HG03558 (cell line): ENCODE measurements around the gene OPN3.

Experiments used
- ATAC-seq: cut with Tn5 transposase; IDR thresholded peaks from one replicate; pipeline ENCODE4 v1.9.1; 2021; ENCODE audit warnings: moderate number of reproducible peaks; ENCODE audit not compliant: unreplicated experiment; ENCODE audit errors: extremely low read depth

OPN3 gene

GRCh38 chr1:241548008-241548407 is 92.2 kb downstream of the OPN3 start:
- no peak for ATAC-seq
